Nephron (organoid): ENCODE measurements around the gene BHLHA15.

ENCODE experiments used
- H3K27ac Mint-ChIP-seq, 3 experiments: 2 replicates each; pipeline ENCODE4 v1.8.0; 2020; ENCODE audit warnings: mixed read lengths in 3 of 3, mild to moderate bottlenecking in 2 of 3, moderate library complexity in 1 of 3
- H3K27me3 Mint-ChIP-seq: 2 replicates; pipeline ENCODE4 v1.8.0; 2021; ENCODE audit warnings: low read depth, mild to moderate bottlenecking, moderate library complexity, mixed read lengths
- H3K36me3 Mint-ChIP-seq: 2 replicates; pipeline ENCODE4 v1.8.0; 2020; ENCODE audit warnings: low read depth, mixed read lengths
- H3K4me1 Mint-ChIP-seq: 2 replicates; pipeline ENCODE4 v1.8.0; 2020; ENCODE audit warnings: mixed read lengths
- H3K4me3 Mint-ChIP-seq, 3 experiments: 2 replicates each; pipeline ENCODE4 v1.8.0; 2020; ENCODE audit warnings: mild to moderate bottlenecking in 3 of 3, mixed read lengths in 3 of 3, moderate library complexity in 2 of 3
- H3K9me3 Mint-ChIP-seq: 2 replicates; pipeline ENCODE4 v1.8.0; 2020; ENCODE audit warnings: mixed read lengths
- TF ChIP-seq, protein P1 (sequence below), 3 experiments: fragments of 200-600 bp; sonication (generic); IDR thresholded peaks; one replicate each; pipeline ENCODE4 v1.5.0; 2021; ENCODE audit warnings: antibody characterized with exemption in 3 of 3; ENCODE audit not compliant: unreplicated experiment in 3 of 3

The BHLHA15 gene

DNA sequence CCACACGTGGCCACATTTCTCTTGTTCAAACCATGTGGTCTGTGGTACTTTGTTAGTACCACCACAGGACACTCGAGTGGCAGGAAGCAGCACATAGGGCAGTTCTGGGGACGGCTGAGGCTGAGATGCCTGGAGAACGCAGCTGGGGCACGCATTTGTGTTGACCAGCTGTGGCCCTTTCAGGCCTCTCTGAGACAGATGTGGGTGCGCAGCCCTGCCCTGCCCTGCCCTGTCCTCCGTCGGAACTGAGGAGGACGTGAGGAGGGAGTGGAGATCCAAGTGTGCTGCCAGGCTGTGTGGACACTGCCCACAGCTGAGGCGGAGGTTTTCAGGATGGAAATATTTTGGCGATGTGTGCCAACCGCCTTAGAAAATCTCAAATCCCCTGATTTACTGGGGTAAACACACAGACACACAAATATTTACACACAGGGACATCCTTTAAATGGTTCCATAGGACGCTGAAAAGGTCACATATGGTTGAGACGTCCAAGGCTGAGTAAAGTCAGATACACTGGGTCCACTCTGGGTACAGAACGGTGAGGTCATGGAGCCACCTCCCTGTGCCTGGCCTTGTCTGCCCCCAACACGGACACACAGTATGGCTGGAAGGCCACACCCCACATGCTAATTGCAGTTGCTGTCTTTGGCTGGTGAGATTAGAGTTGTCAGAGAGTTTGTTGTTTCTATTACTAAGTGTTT, 14.8 kb downstream of the BHLHA15 start:
- H3K4me3 Mint-ChIP-seq, result no peak overlapping the region
- no peaks in the 10 kb centered on the region for H3K27me3 Mint-ChIP-seq
- H3K4me1 Mint-ChIP-seq, result no peaks in the 10 kb centered on the region
- H3K27ac Mint-ChIP-seq, result no peak overlapping the region
- H3K36me3 Mint-ChIP-seq, result peaks cover 10% of the 10 kb centered on the region
- H3K9me3 Mint-ChIP-seq, result no peaks in the 10 kb centered on the region
- TF ChIP-seq, protein P1, sequence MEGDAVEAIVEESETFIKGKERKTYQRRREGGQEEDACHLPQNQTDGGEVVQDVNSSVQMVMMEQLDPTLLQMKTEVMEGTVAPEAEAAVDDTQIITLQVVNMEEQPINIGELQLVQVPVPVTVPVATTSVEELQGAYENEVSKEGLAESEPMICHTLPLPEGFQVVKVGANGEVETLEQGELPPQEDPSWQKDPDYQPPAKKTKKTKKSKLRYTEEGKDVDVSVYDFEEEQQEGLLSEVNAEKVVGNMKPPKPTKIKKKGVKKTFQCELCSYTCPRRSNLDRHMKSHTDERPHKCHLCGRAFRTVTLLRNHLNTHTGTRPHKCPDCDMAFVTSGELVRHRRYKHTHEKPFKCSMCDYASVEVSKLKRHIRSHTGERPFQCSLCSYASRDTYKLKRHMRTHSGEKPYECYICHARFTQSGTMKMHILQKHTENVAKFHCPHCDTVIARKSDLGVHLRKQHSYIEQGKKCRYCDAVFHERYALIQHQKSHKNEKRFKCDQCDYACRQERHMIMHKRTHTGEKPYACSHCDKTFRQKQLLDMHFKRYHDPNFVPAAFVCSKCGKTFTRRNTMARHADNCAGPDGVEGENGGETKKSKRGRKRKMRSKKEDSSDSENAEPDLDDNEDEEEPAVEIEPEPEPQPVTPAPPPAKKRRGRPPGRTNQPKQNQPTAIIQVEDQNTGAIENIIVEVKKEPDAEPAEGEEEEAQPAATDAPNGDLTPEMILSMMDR (IDR thresholded peaks at IDR 0.05; ENCODE audit: unreplicated experiment in 3 of 3), result no peak

- no peaks in the 10 kb centered on the region for H3K4me1 Mint-ChIP-seq
- H3K36me3 Mint-ChIP-seq, result peaks cover 10% of the 10 kb centered on the region
- no peak overlapping the region for H3K4me3 Mint-ChIP-seq
- no peaks in the 10 kb centered on the region for H3K9me3 Mint-ChIP-seq
- H3K27me3 Mint-ChIP-seq, result no peaks in the 10 kb centered on the region
- H3K27ac Mint-ChIP-seq, result no peak overlapping the region
- TF ChIP-seq, protein P1 (IDR thresholded peaks at IDR 0.05; ENCODE audit: unreplicated experiment in 3 of 3), result no peak
Measured at GRCh38 chr7:98227939-98228338, 16.7 kb downstream of the BHLHA15 start.

GRCh38 chr7:98228801-98229200, 17.6 kb downstream of the BHLHA15 start:
- Mint-ChIP-seq H3K36me3 (peaks cover 10% of the 10 kb centered on the region), H3K4me3 (no peak overlapping the region), H3K4me1 (no peaks in the 10 kb centered on the region), H3K9me3 (no peaks in the 10 kb centered on the region), H3K27ac (no peak overlapping the region), H3K27me3 (no peaks in the 10 kb centered on the region)
- TF ChIP-seq, protein P1 (IDR thresholded peaks at IDR 0.05; ENCODE audit: unreplicated experiment in 3 of 3), result no peak

DNA sequence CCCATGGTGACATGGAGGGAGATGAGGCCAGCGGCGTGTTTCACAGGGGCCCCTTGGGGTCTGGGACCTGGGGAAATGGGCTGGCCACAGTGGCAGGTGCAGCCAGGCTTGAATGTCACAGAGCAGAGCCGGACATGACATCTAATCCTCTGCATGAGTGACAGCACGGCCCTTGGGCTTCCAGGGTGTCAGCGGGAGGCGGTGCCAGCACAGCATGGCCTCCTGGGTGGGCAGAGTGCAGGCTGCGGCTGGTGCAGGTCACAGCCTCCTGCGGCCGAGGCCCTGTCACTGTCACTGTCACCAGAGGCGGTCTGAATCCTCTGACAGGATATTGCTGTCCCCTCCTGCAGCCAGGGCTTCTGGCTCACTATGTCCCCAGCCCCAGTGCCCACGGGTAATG, 18.2 kb downstream of the BHLHA15 start:
- Mint-ChIP-seq H3K27ac (no peak overlapping the region), H3K4me1 (no peaks in the 10 kb centered on the region), H3K27me3 (no peaks in the 10 kb centered on the region), H3K9me3 (no peaks in the 10 kb centered on the region), H3K36me3 (peaks cover 10% of the 10 kb centered on the region), H3K4me3 (no peak overlapping the region)
- TF ChIP-seq, protein P1 (IDR thresholded peaks at IDR 0.05; ENCODE audit: unreplicated experiment in 3 of 3), result no peak

DNA sequence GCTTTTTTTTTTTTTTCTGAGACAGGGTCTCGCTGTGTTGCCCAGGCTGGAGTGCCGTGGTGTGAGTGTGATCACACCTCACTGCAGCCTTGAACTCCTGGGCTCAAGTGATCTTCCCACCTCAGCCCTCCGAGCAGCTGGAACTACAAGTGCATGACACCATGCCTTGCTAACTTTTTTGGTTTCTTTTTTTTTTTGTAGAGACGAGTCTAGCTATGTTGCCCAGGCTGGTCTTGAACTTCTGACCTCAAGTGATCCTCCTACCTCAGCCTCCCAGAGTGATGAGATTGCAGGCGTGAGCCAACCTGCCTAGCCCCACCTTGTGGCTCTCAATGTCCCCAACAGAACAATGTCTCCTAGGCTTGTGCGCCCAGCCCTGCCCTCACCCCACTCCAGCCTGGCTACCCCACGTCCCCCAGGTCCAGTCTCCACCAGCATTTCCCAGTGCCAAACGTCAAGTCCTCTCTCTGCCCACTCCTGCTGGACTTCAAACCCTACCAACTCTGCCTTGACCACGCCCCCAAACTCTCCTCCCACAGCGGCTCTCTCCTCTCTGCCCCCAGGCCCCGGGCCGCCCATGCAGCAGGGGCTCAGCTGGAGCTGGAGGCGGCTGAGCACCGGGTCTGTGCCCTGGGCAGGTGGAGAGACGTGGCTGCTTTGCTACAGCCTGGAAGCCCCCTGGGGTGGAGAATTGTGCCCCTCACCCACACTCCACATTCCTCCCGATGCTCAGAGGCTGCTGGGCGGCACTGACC, 18.9 kb downstream of the BHLHA15 start:
- TF ChIP-seq, protein P1 (IDR thresholded peaks at IDR 0.05; ENCODE audit: unreplicated experiment in 3 of 3), result no peak
- Mint-ChIP-seq H3K4me3 (no peak overlapping the region), H3K27ac (no peak overlapping the region), H3K36me3 (peaks cover 14% of the 10 kb centered on the region), H3K9me3 (no peaks in the 10 kb centered on the region), H3K27me3 (no peaks in the 10 kb centered on the region), H3K4me1 (no peaks in the 10 kb centered on the region)
